NCI-H345 (cell line): ENCODE results near the gene BET1.
A peak's percentile ranks its signal among the peaks of the same experiment; 100 is the strongest.
"Not testable (repeated sequence)": the region's sequence is repeated elsewhere in the genome, so short reads cannot be mapped to it uniquely, and the experiment has no call there.

Experiments
- DNase-seq: peaks from one replicate; lab custom pipeline; 2025; lab: John Stamatoyannopoulos, UW

The BET1 gene, protein sequence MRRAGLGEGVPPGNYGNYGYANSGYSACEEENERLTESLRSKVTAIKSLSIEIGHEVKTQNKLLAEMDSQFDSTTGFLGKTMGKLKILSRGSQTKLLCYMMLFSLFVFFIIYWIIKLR

GRCh38 chr7:94004024-94004951 lies at the start of gene BET1:
TSS of gene BET1 (minus strand) at chr7:94004355. CDS start at chr7:94004216, 139 bp downstream.
- DNase-seq: peak; percentile 97

- no peak for DNase-seq
Measured at GRCh38 chr7:94053532-94053931, 49.4 kb upstream of the BET1 start.

GRCh38 chr7:94052398-94053180 lies 48.4 kb upstream of the BET1 start:
- DNase-seq: no peak

GRCh38 chr7:94050046-94050445 lies 45.9 kb upstream of the BET1 start:
- DNase-seq: no peak

DNA sequence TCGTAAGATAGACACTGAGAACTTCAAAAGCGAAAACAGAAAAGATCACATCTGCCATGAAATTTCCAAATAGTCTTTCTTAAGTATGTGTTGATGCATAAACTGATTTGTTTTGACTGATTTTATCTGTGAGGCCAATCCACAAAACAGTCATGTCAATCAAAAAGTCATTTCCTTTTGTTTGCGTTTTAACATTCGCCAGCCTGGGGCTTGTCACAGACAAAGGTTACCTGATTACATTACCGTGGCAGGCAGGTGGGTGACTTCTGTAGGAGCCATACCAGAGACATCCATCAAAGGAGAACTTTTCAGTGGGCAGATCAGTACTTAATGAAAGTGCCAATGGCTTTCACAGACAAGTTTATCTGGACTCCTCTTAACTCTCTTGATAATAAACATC lies 45.5 kb upstream of the BET1 start:
- no peak for DNase-seq

DNA sequence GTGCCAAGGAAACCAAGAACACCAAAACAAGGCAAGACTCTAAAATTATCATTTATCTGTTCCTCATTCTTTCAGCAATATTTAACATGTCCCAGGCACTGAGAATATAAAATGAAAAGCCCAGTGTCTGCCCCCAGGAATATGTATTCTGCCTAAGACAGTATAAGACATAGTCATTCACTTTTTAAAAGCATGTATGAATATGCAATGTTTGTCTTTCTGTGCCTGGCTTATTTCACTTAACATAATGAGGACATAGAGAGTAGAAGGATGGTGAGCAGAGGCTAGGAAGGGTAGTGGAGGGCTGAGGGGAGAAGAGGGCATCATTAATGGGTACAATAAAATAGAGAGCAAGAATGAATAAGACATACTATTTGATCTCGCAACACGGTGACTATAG lies 44.6 kb upstream of the BET1 start:
- no peak for DNase-seq

DNA sequence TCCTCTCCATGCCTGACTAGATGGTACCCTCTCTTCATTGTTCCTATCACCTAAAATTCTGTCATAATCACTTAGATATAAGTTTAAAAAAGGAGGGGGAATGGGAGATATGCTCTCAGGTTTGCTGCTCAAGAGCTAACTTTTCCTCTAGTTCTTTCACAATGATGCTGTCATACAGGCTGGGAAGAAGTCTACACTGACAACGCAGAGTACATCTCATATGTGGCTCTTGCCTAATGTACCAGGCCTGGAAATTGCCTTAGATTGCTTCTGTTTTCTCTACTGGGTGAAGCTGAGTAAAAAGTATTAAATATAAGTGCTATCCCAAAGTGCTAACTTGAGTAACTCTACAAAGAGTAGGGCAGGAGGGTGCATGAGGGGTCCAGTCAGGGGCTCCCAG lies 43.8 kb upstream of the BET1 start:
- DNase-seq: no peak

- DNase-seq: no peak
Measured at GRCh38 chr7:94045581-94045980, 41.4 kb upstream of the BET1 start.

DNA sequence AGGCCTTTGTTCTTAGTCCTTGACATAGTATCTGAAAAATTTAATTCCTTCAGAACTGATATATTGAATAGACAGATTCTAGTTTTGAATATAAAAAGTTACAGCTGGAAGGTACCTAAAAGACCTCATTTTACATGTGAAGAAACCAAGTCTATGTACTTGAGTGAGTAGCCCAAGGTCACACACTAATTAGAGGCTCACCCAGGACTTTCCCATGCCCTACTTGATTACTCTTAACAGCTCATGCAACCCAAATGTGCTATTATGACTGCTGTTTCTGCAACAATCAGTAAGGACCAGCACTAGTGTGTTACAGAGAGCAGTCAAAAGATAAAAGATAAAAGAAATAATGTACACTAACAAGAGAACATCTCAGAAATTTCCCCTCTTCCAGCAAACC lies 40.7 kb upstream of the BET1 start:
- no peak for DNase-seq

DNA sequence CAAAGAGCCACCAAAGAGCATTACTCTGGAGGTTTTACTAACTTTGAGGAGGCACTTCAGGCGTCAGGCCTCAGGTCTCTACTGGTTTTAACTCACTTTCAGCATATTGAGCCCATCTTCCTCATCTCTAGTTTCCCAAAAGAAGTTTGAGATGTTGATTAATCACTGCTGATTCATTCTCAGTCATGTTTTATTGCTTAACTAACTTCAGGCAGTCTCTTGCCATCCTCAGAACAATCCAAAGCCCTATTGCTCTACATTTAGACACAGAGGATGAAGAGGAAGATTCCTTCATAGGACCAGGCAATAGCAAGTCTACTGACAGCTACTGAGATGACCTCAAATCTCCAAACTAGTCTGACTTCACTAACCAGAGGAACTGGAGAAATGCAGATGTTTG lies 39.1 kb upstream of the BET1 start:
- DNase-seq: no peak

DNA sequence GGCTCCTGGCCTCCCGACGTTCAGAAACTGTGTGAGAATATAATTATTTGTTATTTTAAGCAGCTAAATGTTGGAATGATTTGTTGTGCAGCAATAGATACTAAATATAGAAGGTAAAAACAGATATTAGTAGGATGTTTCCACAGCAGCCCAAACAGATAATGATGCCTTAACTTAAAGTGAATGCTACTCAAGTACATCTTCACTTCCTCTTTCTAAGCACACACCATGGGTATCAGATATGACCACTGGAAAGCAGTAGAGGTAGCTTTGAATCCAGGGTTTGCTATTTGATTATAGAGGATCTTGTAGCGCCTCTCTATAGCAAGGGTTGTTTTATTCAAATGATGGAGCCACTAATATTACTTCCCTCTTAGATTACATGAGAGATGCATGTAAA lies 38.2 kb upstream of the BET1 start:
- DNase-seq: no peak

DNA sequence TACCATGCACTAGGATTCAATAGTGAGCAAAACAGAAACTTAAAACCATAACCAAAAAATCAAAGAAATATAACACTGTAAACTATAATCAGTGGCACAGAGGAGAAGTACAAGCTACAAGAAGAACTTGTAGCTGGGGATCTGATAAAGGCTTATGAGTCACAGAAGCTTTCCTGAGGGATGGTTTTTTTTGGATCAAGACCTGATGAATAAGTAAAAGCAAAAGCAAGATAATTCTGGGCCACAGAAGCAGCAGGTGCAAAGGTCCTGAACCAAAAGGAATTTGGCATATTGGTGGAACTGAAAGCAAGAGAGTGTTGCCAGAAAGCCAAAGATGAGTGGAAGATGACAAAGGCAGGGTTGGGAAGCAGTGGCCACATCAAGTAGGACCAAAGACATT lies 37.4 kb upstream of the BET1 start:
- no peak for DNase-seq

DNA sequence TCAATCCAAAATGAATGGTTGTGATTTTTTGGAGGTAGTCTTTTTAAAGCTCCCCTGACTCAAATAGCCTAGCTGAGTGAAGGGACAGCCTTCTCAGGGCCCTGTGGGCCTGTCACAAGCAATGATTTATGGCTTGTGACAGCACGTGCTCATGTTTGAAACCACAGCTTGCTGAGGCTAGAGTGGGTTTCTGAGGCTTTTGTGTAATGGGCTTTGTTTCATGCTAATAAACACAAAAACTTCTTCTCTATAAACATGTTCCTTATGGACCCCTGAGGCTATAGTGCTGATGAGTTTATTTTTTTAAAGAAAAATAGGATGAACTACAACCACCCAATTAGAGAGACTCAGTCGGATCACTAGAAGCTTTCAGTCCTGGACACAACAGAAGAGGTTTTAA lies 36.1 kb upstream of the BET1 start:
- DNase-seq: no peak

DNA sequence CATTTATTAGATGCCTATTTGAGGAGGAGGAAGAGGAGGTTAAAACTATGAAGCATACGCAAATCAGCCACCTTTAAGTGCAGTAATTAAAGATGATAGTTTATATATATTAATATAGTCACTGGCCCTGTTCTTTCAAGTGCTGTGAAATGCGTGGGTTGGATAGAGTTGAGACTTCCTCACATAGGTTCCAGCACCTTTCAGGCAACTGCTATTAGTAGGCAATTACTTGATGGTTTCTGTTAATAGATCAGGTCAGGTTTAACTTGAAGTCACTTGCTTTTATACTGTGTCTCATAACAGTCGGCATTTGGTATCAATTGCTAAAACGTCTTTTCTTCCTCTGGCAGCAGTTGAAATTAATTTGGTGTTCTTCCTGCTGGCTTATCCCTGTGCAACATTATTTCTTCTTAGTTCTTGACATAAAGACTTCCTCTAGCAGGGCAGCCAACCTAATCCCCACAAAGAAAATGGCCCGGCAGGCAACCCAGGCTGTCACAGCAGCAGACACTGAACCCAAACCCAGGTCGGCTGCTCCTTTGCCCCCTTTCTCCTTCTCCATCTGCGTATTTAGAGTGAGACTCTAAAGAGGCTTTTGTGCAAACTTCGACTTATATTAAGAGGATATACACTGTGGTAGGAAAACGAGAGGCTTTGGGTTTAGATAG lies 35.3 kb upstream of the BET1 start:
- DNase-seq: no peak

DNA sequence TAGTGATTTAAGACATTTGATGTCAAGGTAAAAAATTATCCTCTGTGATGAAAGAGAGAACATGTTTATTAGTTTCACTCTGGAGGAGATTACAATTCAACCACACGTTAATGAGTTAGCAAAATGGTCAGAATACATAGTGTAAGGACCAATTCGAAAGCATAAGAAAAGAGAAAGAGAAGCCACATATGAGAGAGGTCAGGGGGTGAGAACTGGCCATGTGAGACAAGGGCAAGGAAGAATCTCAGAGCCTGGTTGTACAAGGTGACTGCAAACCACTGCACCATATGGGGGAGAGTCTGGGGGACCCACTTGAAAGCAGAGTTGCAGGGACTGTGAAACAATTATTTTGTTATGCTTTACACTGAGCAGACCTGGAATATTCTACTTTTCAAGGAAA lies 27.7 kb upstream of the BET1 start:
- DNase-seq: no peak

DNA sequence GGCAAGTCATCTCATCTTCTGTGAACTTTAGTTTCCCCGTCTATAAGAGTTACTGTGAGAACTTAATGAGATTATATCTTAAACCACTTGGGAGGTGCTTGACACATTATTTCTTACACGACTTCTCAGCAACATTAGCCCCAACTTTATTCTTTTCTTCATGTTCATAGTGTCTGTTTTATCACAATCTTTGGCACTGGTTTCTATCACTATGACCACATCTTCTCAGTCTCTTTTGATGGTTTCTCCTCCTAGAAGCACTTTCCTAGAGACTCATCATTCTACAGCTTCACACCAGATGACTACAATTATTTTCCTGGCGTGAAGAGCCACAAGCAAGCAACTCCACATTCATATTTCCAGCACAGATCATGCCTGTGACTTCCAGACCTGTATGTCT lies 26.5 kb upstream of the BET1 start:
- no peak for DNase-seq

GRCh38 chr7:94029976-94030375 lies 25.8 kb upstream of the BET1 start:
- DNase-seq: no peak

GRCh38 chr7:94028768-94029167 lies 24.6 kb upstream of the BET1 start:
- no peak for DNase-seq

- DNase-seq: not testable (repeated sequence)
Measured at GRCh38 chr7:94026619-94027018, 22.5 kb upstream of the BET1 start.

DNA sequence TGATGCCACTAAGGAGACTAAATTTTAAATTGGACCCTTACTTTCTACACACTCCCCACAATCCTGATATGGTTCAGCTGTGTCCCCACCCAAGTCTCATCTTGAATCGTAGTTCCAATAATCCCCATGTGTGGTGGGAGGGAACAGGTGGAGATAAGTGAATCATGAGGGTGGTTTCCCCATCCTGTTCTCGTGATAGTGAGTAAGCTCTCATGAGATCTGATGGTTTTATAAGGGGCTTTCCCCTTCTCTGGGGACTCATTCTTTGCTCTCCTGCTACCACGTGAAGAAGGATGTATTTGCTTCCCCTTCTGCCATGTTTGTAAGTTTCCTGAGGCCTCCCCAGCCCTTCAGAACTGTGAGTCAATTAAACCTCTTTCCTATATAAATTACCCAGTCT lies 18.4 kb upstream of the BET1 start:
- no peak for DNase-seq

DNA sequence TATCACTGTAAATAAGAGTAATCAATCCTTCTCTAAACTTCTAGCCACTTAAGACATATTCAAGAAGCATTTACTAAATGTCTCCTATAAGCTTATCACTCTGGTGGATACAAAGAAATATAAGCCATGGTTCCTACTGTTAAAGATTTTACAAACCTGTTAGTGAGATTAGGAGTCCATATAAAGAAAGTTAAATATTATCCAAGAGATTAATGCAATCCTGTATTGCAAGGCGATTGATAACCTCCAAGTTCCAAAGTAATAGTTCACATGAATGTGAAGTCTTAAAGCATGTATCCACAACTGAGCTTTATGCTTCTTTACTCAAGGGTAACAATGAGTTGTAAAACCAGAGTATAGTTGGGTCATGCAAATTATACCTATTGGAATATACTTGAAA lies 12.6 kb upstream of the BET1 start:
- no peak for DNase-seq

DNA sequence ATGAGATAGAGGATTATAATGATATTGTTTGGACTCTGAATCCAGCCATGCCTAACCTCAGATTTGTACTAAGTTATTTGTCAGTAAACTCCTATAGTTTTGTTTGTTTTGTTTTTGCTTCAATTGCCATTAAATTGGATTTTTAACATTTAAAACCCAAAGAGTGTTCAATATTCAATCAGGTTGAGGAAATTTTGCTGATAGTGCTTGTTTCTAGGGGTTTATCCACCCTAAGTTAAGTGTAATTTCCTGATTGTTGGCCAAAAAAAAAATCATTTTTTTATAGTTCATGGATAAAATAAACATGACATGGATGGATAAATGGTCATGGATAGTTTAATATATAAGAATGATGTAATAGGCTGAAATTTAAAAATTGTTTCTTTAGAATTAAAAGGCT lies 11.4 kb upstream of the BET1 start:
- no peak for DNase-seq
